ENCODE results near the gene KLK14. TPM values are rescaled to one million over a fixed set of nuclear protein-coding genes. Genes with fewer than 3 reads are reported as not detected.

The KLK14 gene
- polyA plus RNA-seq, 1 donor from 2014 or later: not detected

GRCh38 chr19:51034704-51035103 lies 48.0 kb downstream of the KLK14 start, which contains the start of gene KLK12:
Gene KLK12 (minus strand): TSS chr19:51035002. CDS start chr19:51034621, 381 bp downstream.
- no peaks in the 10 kb centered on the region for H3K9me2 ChIP-seq (ENCODE audit: insufficient read depth, low read length)
- no peak for TF ChIP-seq CTCF (IDR thresholded peaks at IDR 0.05; ENCODE audit: poor library complexity, severe bottlenecking)
- TF ChIP-seq SMC3 (conservative IDR thresholded peaks at IDR 0.05; ENCODE audit: poor library complexity): no peak
- no peak for TF ChIP-seq TAF1 (IDR thresholded peaks at IDR 0.05; ENCODE audit: low read depth)
- TF ChIP-seq MXI1 (conservative IDR thresholded peaks at IDR 0.05; ENCODE audit: poor library complexity, severe bottlenecking): no peak
- TF ChIP-seq RAD21 (conservative IDR thresholded peaks at IDR 0.05): no peak
- TF ChIP-seq REST (IDR thresholded peaks at IDR 0.05; ENCODE audit: borderline replicate concordance): no peak
- TF ChIP-seq EP300 (conservative IDR thresholded peaks at IDR 0.05; ENCODE audit: poor library complexity, severe bottlenecking): no peak
- no peak for TF ChIP-seq EZH2 (IDR thresholded peaks at IDR 0.05; ENCODE audit: borderline replicate concordance, insufficient read depth, low read length, poor library complexity, severe bottlenecking)
- TF ChIP-seq POLR2AphosphoS5 (IDR thresholded peaks at IDR 0.05): no peak
- no peaks in the 10 kb centered on the region for H3K9me3 ChIP-seq (ENCODE audit: low read length)
- no peak within 1 kb of the TSS for H3K27ac ChIP-seq (ENCODE audit: low read length)
- H3K27me3 ChIP-seq (ENCODE audit: insufficient read depth, low read depth, low read length): no peaks in the 10 kb centered on the region
- no peak within 1 kb of the TSS for H3K9ac ChIP-seq (ENCODE audit: low read length)
- H3K79me2 ChIP-seq (replicated peaks; ENCODE audit: insufficient read depth, low read length): no peaks in the 10 kb centered on the region
- no peaks in the 10 kb centered on the region for H3K36me3 ChIP-seq (ENCODE audit: insufficient read depth, low read length)
- H3K4me2 ChIP-seq (ENCODE audit: low read length): no peak within 1 kb of the TSS
- H3F3A ChIP-seq (ENCODE audit: insufficient read depth, low read length, poor library complexity, severe bottlenecking): no peaks in the 10 kb centered on the region
- no peak within 1 kb of the TSS for H2AFZ ChIP-seq (ENCODE audit: low read depth, low read length)
- no peak within 1 kb of the TSS for H3K4me3 ChIP-seq (ENCODE audit: low read length)
- no peaks in the 10 kb centered on the region for H4K20me1 ChIP-seq (ENCODE audit: insufficient read depth)

- Histone ChIP-seq H2AFZ (ENCODE audit: low read depth, low read length) (no peak overlapping the region), H3K4me2 (ENCODE audit: low read length) (no peak overlapping the region), H3K9me2 (ENCODE audit: insufficient read depth, low read length) (no peaks in the 10 kb centered on the region), H3K27ac (ENCODE audit: low read length) (no peak overlapping the region), H3F3A (ENCODE audit: insufficient read depth, low read length, poor library complexity, severe bottlenecking) (no peaks in the 10 kb centered on the region), H4K20me1 (ENCODE audit: insufficient read depth) (no peaks in the 10 kb centered on the region), H3K9ac (ENCODE audit: low read length) (no peak overlapping the region), H3K36me3 (ENCODE audit: insufficient read depth, low read length) (no peaks in the 10 kb centered on the region), H3K9me3 (ENCODE audit: low read length) (no peaks in the 10 kb centered on the region), H3K4me3 (ENCODE audit: low read length) (no peak overlapping the region), H3K79me2 (replicated peaks; ENCODE audit: insufficient read depth, low read length) (no peaks in the 10 kb centered on the region), H3K27me3 (ENCODE audit: insufficient read depth, low read depth, low read length) (no peaks in the 10 kb centered on the region)
- TF ChIP-seq EZH2 (IDR thresholded peaks at IDR 0.05; ENCODE audit: borderline replicate concordance, insufficient read depth, low read length, poor library complexity, severe bottlenecking) (no peak), RAD21 (conservative IDR thresholded peaks at IDR 0.05) (no peak), CTCF (IDR thresholded peaks at IDR 0.05; ENCODE audit: poor library complexity, severe bottlenecking) (no peak), REST (IDR thresholded peaks at IDR 0.05; ENCODE audit: borderline replicate concordance) (no peak), SMC3 (conservative IDR thresholded peaks at IDR 0.05; ENCODE audit: poor library complexity) (no peak), POLR2AphosphoS5 (IDR thresholded peaks at IDR 0.05) (no peak), EP300 (conservative IDR thresholded peaks at IDR 0.05; ENCODE audit: poor library complexity, severe bottlenecking) (no peak), TAF1 (IDR thresholded peaks at IDR 0.05; ENCODE audit: low read depth) (no peak), MXI1 (conservative IDR thresholded peaks at IDR 0.05; ENCODE audit: poor library complexity, severe bottlenecking) (no peak)
Observed at GRCh38 chr19:51031880-51032225, 50.8 kb downstream of the KLK14 start.
